PC-9 (cell line): Measurements from ENCODE around the gene ELMO1.

Source experiments
- EZH2 ChIP-seq: fragments of 200-600 bp; sonication (generic); IDR thresholded peaks from 2 replicates; pipeline ENCODE4 v1.8.0; 2017; ENCODE audit warnings: antibody characterized with exemption, low read depth
- TF ChIP-seq, protein P1 (sequence below): fragments of 200-600 bp; sonication (generic); conservative IDR thresholded peaks from 2 replicates; pipeline ENCODE4 v1.6.1; 2017; ENCODE audit warnings: mixed run types, antibody characterized with exemption, mild to moderate bottlenecking, moderate library complexity

GRCh38 chr7:37007691-37008090 lies 441.0 kb downstream of the ELMO1 start:
- TF ChIP-seq, protein P1, sequence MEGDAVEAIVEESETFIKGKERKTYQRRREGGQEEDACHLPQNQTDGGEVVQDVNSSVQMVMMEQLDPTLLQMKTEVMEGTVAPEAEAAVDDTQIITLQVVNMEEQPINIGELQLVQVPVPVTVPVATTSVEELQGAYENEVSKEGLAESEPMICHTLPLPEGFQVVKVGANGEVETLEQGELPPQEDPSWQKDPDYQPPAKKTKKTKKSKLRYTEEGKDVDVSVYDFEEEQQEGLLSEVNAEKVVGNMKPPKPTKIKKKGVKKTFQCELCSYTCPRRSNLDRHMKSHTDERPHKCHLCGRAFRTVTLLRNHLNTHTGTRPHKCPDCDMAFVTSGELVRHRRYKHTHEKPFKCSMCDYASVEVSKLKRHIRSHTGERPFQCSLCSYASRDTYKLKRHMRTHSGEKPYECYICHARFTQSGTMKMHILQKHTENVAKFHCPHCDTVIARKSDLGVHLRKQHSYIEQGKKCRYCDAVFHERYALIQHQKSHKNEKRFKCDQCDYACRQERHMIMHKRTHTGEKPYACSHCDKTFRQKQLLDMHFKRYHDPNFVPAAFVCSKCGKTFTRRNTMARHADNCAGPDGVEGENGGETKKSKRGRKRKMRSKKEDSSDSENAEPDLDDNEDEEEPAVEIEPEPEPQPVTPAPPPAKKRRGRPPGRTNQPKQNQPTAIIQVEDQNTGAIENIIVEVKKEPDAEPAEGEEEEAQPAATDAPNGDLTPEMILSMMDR, result no peak
- TF ChIP-seq EZH2, result no peak
